H9 (cell line): ENCODE data around the gene P2RX7. TPM values are rescaled to one million over a fixed set of nuclear protein-coding genes. Genes with fewer than 3 reads are reported as not detected.

Experiments
- DNase-seq: peaks from one replicate; pipeline ENCODE4 v3.0.0-alpha.2; 2017
- H2AFZ ChIP-seq: one replicate; pipeline ENCODE4 v1.6.1; 2013; ENCODE audit warnings: mild to moderate bottlenecking, low read length, control low read depth, moderate library complexity
- H2AK5ac ChIP-seq: 2 replicates; pipeline ENCODE4 v1.6.1; 2013; ENCODE audit warnings: low read length, control low read depth, mixed read lengths; ENCODE audit not compliant: insufficient read length
- H2BK120ac ChIP-seq: one replicate; pipeline ENCODE4 v1.6.1; 2013; ENCODE audit warnings: low read depth, mild to moderate bottlenecking, low read length, control low read depth, inconsistent platforms; ENCODE audit not compliant: poor library complexity, severe bottlenecking
- H2BK12ac ChIP-seq: 2 replicates; pipeline ENCODE4 v1.6.1; 2013; ENCODE audit warnings: low read length, control low read depth, mixed read lengths, low read depth; ENCODE audit not compliant: insufficient read length
- H2BK15ac ChIP-seq: 2 replicates; pipeline ENCODE4 v1.6.1; 2013; ENCODE audit warnings: low read depth, low read length, control low read depth
- H2BK20ac ChIP-seq: one replicate; pipeline ENCODE4 v1.6.1; 2013; ENCODE audit warnings: low read depth, mild to moderate bottlenecking, low read length, control low read depth, inconsistent platforms; ENCODE audit not compliant: poor library complexity, severe bottlenecking
- H2BK5ac ChIP-seq: 2 replicates; pipeline ENCODE4 v1.6.1; 2013; ENCODE audit warnings: low read length, control low read depth, mixed read lengths; ENCODE audit not compliant: insufficient read length
- H3K14ac ChIP-seq: 2 replicates; pipeline ENCODE4 v1.6.1; 2013; ENCODE audit warnings: low read length, control low read depth; ENCODE audit not compliant: insufficient read depth
- H3K18ac ChIP-seq: 2 replicates; pipeline ENCODE4 v1.6.1; 2013; ENCODE audit warnings: low read depth, mild to moderate bottlenecking, mixed read lengths, low read length, control low read depth; ENCODE audit not compliant: insufficient read length
- H3K23ac ChIP-seq: 2 replicates; pipeline ENCODE4 v1.6.1; 2013; ENCODE audit warnings: low read length, control low read depth, mixed read lengths, low read depth; ENCODE audit not compliant: insufficient read length
- H3K23me2 ChIP-seq: 2 replicates; pipeline ENCODE4 v1.6.1; 2013; ENCODE audit warnings: low read depth, mild to moderate bottlenecking, mixed read lengths, low read length, control low read depth; ENCODE audit not compliant: insufficient read length, poor library complexity, severe bottlenecking
- H3K27ac ChIP-seq: 2 replicates; pipeline ENCODE4 v1.5.1; 2013; ENCODE audit warnings: low read length, control low read depth, mixed read lengths, low read depth; ENCODE audit not compliant: insufficient read length
- H3K27me3 ChIP-seq: 2 replicates; pipeline ENCODE4 v1.6.1; 2013; ENCODE audit warnings: low read length, control low read depth, inconsistent platforms; ENCODE audit not compliant: insufficient read depth
- H3K4ac ChIP-seq: 2 replicates; pipeline ENCODE4 v1.6.1; 2013; ENCODE audit warnings: low read depth, mild to moderate bottlenecking, control low read depth, inconsistent platforms, low read length, moderate library complexity
- H3K4me1 ChIP-seq: 2 replicates; pipeline ENCODE4 v1.6.1; 2013; ENCODE audit warnings: low read length, control low read depth, inconsistent platforms; ENCODE audit not compliant: insufficient read depth
- H3K4me2 ChIP-seq: 2 replicates; pipeline ENCODE4 v1.6.1; 2013; ENCODE audit warnings: low read length, control low read depth, mixed read lengths; ENCODE audit not compliant: insufficient read length, insufficient read depth
- H3K56ac ChIP-seq: 2 replicates; pipeline ENCODE4 v1.6.1; 2013; ENCODE audit warnings: low read depth, mild to moderate bottlenecking, mixed read lengths, low read length, control low read depth; ENCODE audit not compliant: insufficient read length
- H3K79me1 ChIP-seq: 2 replicates; pipeline ENCODE4 v1.6.1; 2013; ENCODE audit warnings: low read depth, mild to moderate bottlenecking, moderate library complexity, low read length, control low read depth, inconsistent platforms; ENCODE audit not compliant: insufficient read depth, poor library complexity, severe bottlenecking
- H3K79me2 ChIP-seq: 2 replicates; pipeline ENCODE4 v1.6.1; 2013; ENCODE audit warnings: low read length, control low read depth, inconsistent platforms; ENCODE audit not compliant: insufficient read depth
- H3K9ac ChIP-seq: 2 replicates; pipeline ENCODE4 v1.6.1; 2013; ENCODE audit warnings: low read length, control low read depth, mixed read lengths; ENCODE audit not compliant: insufficient read length; ENCODE audit errors: extremely low read depth
- H3K9me3 ChIP-seq: one replicate; pipeline ENCODE4 v1.6.1; 2013; ENCODE audit warnings: low read depth, low read length, inconsistent platforms; ENCODE audit not compliant: control insufficient read depth
- H3T11ph ChIP-seq: one replicate; pipeline ENCODE4 v1.6.1; 2013; ENCODE audit warnings: mild to moderate bottlenecking, low read length, control low read depth, inconsistent platforms
- H4K20me1 ChIP-seq: one replicate; pipeline ENCODE4 v1.6.1; 2013; ENCODE audit not compliant: control insufficient read depth, insufficient read length, insufficient read depth
- H4K5ac ChIP-seq: 2 replicates; pipeline ENCODE4 v1.6.1; 2013; ENCODE audit warnings: low read depth, mild to moderate bottlenecking, mixed read lengths, low read length, control low read depth; ENCODE audit not compliant: insufficient read length
- H4K8ac ChIP-seq: replicated peaks from 2 replicates; pipeline ENCODE4 v1.6.1; 2013; ENCODE audit warnings: low read length, control low read depth, mixed read lengths, low read depth; ENCODE audit not compliant: insufficient read length
- H4K91ac ChIP-seq: 2 replicates; pipeline ENCODE4 v1.6.1; 2013; ENCODE audit warnings: low read depth, mild to moderate bottlenecking, moderate library complexity, mixed read lengths, low read length, control low read depth; ENCODE audit not compliant: insufficient read length
- H3K27ac Mint-ChIP-seq, 3 experiments: 2 replicates in 2 of 3; 3 replicates in 1 of 3; pipeline ENCODE4 v1.8.0; 2020 to 2021; ENCODE audit warnings: mixed read lengths in 3 of 3, mild to moderate bottlenecking in 1 of 3, moderate library complexity in 1 of 3
- H3K27me3 Mint-ChIP-seq: 2 replicates; pipeline ENCODE4 v1.8.0; 2021; ENCODE audit warnings: low read depth, mild to moderate bottlenecking, moderate library complexity, mixed read lengths
- H3K36me3 Mint-ChIP-seq, 3 experiments: 2 replicates in 2 of 3; 3 replicates in 1 of 3; pipeline ENCODE4 v1.8.0; 2020 to 2021; ENCODE audit warnings: low read depth in 3 of 3, mixed read lengths in 3 of 3; ENCODE audit not compliant: insufficient read depth in 1 of 3
- H3K4me1 Mint-ChIP-seq, 2 experiments: 2 replicates each; pipeline ENCODE4 v1.8.0; 2020; ENCODE audit warnings: mixed read lengths in 2 of 2
- H3K4me3 Mint-ChIP-seq, 2 experiments: 2 replicates in 1 of 2; 3 replicates in 1 of 2; pipeline ENCODE4 v1.8.0; 2020 to 2021; ENCODE audit warnings: mild to moderate bottlenecking in 2 of 2, mixed read lengths in 2 of 2, moderate library complexity in 1 of 2
- H3K9me3 Mint-ChIP-seq, 2 experiments: 2 replicates in 1 of 2; 3 replicates in 1 of 2; pipeline ENCODE4 v1.8.0; 2020; ENCODE audit warnings: mild to moderate bottlenecking in 2 of 2, mixed read lengths in 2 of 2, moderate library complexity in 1 of 2
- CTCF ChIP-seq: fragments of 200-600 bp; sonication (generic); conservative IDR thresholded peaks from 3 replicates; pipeline ENCODE4 v1.8.0; 2021; ENCODE audit warnings: antibody characterized with exemption, mild to moderate bottlenecking
- WGBS: extraction: QIAGEN DNeasy Blood & Tissue Kit; methylation state at CpG from one replicate; pipeline ENCODE4 v1.1.7; 2013; ENCODE audit warnings: missing lambda C conversion rate, low lambda C conversion rate, mixed read lengths; ENCODE audit not compliant: insufficient read length; ENCODE audit errors: extremely low coverage; 5-methylcytosine and 5-hydroxymethylcytosine counted together
- total RNA-seq: library from RNA; stranded (reverse); gene quantifications from 2 replicates; pipeline ENCODE4 v1.2.1, GENCODE V29; 2021

P2RX7 gene
- total RNA-seq, 1 experiment from 2014 or later: 0.09 TPM

- WGBS: no CpG with 5 or more reads among the region's 17 CpGs
- no peak overlapping the region for H3K4ac ChIP-seq
- no peak overlapping the region for H3K9ac ChIP-seq
- H3K14ac ChIP-seq: no peak overlapping the region
- Mint-ChIP-seq H3K27ac (peak overlapping the region in 1 of 3 experiments; percentile 89; a peak in 1 of 7 replicates), H3K4me3 (no peak overlapping the region), H3K4me1 (peaks cover 7 to 10% of the 10 kb centered on the region in 2 experiments; a peak in 3 of 4 replicates), H3K36me3 (no peaks in the 10 kb centered on the region), H3K27me3 (peaks cover 9% of the 10 kb centered on the region), H3K9me3 (no peaks in the 10 kb centered on the region)
- H3K23ac ChIP-seq: no peak overlapping the region
- no peaks in the 10 kb centered on the region for H3K9me3 ChIP-seq
- H3K27me3 ChIP-seq: no peaks in the 10 kb centered on the region
- H2AK5ac ChIP-seq: no peak overlapping the region
- TF ChIP-seq CTCF: no peak
- no peaks in the 10 kb centered on the region for H3K4me1 ChIP-seq
- H3T11ph ChIP-seq: no peak overlapping the region
- no peak overlapping the region for H2BK20ac ChIP-seq
- no peaks in the 10 kb centered on the region for H3K79me1 ChIP-seq
- no peak overlapping the region for H2BK15ac ChIP-seq
- no peak overlapping the region for H4K91ac ChIP-seq
- H2AFZ ChIP-seq: no peak overlapping the region
- H4K5ac ChIP-seq: no peak overlapping the region
- no peak overlapping the region for H3K27ac ChIP-seq
- H2BK12ac ChIP-seq: no peak overlapping the region
- H3K23me2 ChIP-seq: no peaks in the 10 kb centered on the region
- H2BK5ac ChIP-seq: no peak overlapping the region
- H3K18ac ChIP-seq: no peak overlapping the region
- no peaks in the 10 kb centered on the region for H3K79me2 ChIP-seq
- DNase-seq: no peak
- H2BK120ac ChIP-seq: no peak overlapping the region
- H3K4me2 ChIP-seq: no peak overlapping the region
- no peak overlapping the region for H4K8ac ChIP-seq
- no peaks in the 10 kb centered on the region for H4K20me1 ChIP-seq
- H3K56ac ChIP-seq: no peak overlapping the region
These were observed 46.9 kb upstream of the P2RX7 start for GRCh38 chr12:121085506-121086353.
